ENCODE measurements around the gene SMYD4. TPM values are rescaled to one million over a fixed set of nuclear protein-coding genes. Genes with fewer than 3 reads are reported as not detected.

The SMYD4 gene
- total and polyA plus RNA-seq, 2 experiments from 2014 or later = 8.5 to 11.4 TPM

- H3K4me1 ChIP-seq (ENCODE audit: insufficient read depth) = peaks cover 26% of the 10 kb centered on the region
- no peaks in the 10 kb centered on the region for H3K9me2 ChIP-seq (replicated peaks; ENCODE audit: insufficient read depth)
- TF ChIP-seq EZH2 (IDR thresholded peaks at IDR 0.05; ENCODE audit: borderline replicate concordance) (no peak), CTCF (IDR thresholded peaks at IDR 0.05; ENCODE audit: poor library complexity) (no peak), EZH2phosphoT487 (IDR thresholded peaks at IDR 0.05; ENCODE audit: low read depth, severe bottlenecking, unreplicated experiment) (no peak)
- WGBS (ENCODE audit: low lambda C conversion rate, missing lambda C conversion rate) = 94% methylated on average over 4 of the region's 4 CpGs
- H2AFZ ChIP-seq = no peak overlapping the region
- H3K27ac ChIP-seq = peak overlapping the region; percentile 89
- H3K36me3 ChIP-seq (replicated peaks; ENCODE audit: insufficient read depth, low read depth) = no peaks in the 10 kb centered on the region
- H3K9me3 ChIP-seq (ENCODE audit: low read depth) = no peaks in the 10 kb centered on the region
- H3K79me2 ChIP-seq = no peaks in the 10 kb centered on the region
- H3K4me3 ChIP-seq = no peak overlapping the region
- H3K27me3 ChIP-seq = no peaks in the 10 kb centered on the region
- no peak overlapping the region for H3K4me2 ChIP-seq
- H4K20me1 ChIP-seq (ENCODE audit: insufficient read depth, poor library complexity, severe bottlenecking) = no peaks in the 10 kb centered on the region
- DNase-seq (ENCODE audit: low spot score) = no peak
Observed at GRCh38 chr17:1785930-1786329, 43.8 kb downstream of the SMYD4 start.

GRCh38 chr17:1783834-1784611, 45.7 kb downstream of the SMYD4 start:
- H2AFZ ChIP-seq = no peak overlapping the region
- peak; percentile 77 for DNase-seq (ENCODE audit: low spot score)
- H3K4me1 ChIP-seq (ENCODE audit: insufficient read depth) = peaks cover 36% of the 10 kb centered on the region
- peak overlapping the region; percentile 93 for H3K27ac ChIP-seq
- no peak overlapping the region for H3K4me3 ChIP-seq
- H3K79me2 ChIP-seq = no peaks in the 10 kb centered on the region
- H3K27me3 ChIP-seq = no peaks in the 10 kb centered on the region
- H3K4me2 ChIP-seq = peak overlapping the region; percentile 40
- no peak for TF ChIP-seq EZH2 (IDR thresholded peaks at IDR 0.05; ENCODE audit: borderline replicate concordance)
- peak; percentile 77 for TF ChIP-seq CTCF (IDR thresholded peaks at IDR 0.05; ENCODE audit: poor library complexity)
- H4K20me1 ChIP-seq (ENCODE audit: insufficient read depth, poor library complexity, severe bottlenecking) = no peaks in the 10 kb centered on the region
- H3K9me3 ChIP-seq (ENCODE audit: low read depth) = no peaks in the 10 kb centered on the region
- no peaks in the 10 kb centered on the region for H3K9me2 ChIP-seq (replicated peaks; ENCODE audit: insufficient read depth)
- no peaks in the 10 kb centered on the region for H3K36me3 ChIP-seq (replicated peaks; ENCODE audit: insufficient read depth, low read depth)
- WGBS (ENCODE audit: low lambda C conversion rate, missing lambda C conversion rate) = 74% methylated on average over 16 of the region's 16 CpGs

GRCh38 chr17:1783271-1783670, 46.4 kb downstream of the SMYD4 start:
- no peaks in the 10 kb centered on the region for H3K79me2 ChIP-seq
- no peaks in the 10 kb centered on the region for H3K9me3 ChIP-seq (ENCODE audit: low read depth)
- H3K4me1 ChIP-seq (ENCODE audit: insufficient read depth) = peaks cover 40% of the 10 kb centered on the region
- H3K27ac ChIP-seq = peak overlapping the region; percentile 93
- H3K4me3 ChIP-seq = no peak overlapping the region
- H4K20me1 ChIP-seq (ENCODE audit: insufficient read depth, poor library complexity, severe bottlenecking) = no peaks in the 10 kb centered on the region
- TF ChIP-seq CTCF (IDR thresholded peaks at IDR 0.05; ENCODE audit: poor library complexity) = no peak
- TF ChIP-seq EZH2 (IDR thresholded peaks at IDR 0.05; ENCODE audit: borderline replicate concordance) = no peak
- no peak for TF ChIP-seq EZH2phosphoT487 (IDR thresholded peaks at IDR 0.05; ENCODE audit: low read depth, severe bottlenecking, unreplicated experiment)
- no peaks in the 10 kb centered on the region for H3K36me3 ChIP-seq (replicated peaks; ENCODE audit: insufficient read depth, low read depth)
- no peaks in the 10 kb centered on the region for H3K27me3 ChIP-seq
- H3K9me2 ChIP-seq (replicated peaks; ENCODE audit: insufficient read depth) = no peaks in the 10 kb centered on the region
- peak overlapping the region; percentile 40 for H3K4me2 ChIP-seq
- no peak overlapping the region for H2AFZ ChIP-seq
- 88% methylated on average over 19 of the region's 19 CpGs for WGBS (ENCODE audit: low lambda C conversion rate, missing lambda C conversion rate)
- DNase-seq (ENCODE audit: low spot score) = no peak

Data from hepatocyte (in vitro differentiated cells).